ENCODE measurements around the gene TBL1XR1. TPM values are rescaled to one million over a fixed set of nuclear protein-coding genes. Genes with fewer than 3 reads are reported as not detected.
A peak's percentile ranks its signal among the peaks of the same experiment; 100 is the strongest.

Gene TBL1XR1
- total RNA-seq, 1 experiment from 2014 or later = 175 TPM

DNA sequence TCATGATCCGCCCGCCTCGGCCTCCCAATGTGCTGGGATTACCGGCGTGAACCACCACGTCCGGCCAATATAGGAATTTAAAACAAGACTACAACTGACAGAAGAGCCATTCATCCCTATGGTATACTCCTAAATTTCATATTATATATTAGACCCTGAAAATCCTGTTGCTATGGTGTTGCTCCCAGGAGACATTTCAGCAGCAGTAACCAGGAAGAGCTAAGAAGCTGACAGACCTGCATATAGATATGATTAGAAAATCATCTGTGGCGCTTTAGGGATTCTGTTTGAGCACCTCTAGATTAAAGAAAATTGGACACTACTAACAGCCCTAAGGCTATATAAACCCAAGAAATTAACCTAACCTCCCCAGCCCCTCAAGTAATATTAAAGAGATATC is 38.8 kb downstream of the TBL1XR1 start:
- H2BK5ac ChIP-seq (ENCODE audit: insufficient read length, low read length) = no peak overlapping the region

More for the DNA sequence above, 38.8 kb downstream of the TBL1XR1 start:
- H3K23ac ChIP-seq (ENCODE audit: insufficient read length, low read depth, low read length) = no peak overlapping the region
- H2BK15ac ChIP-seq (ENCODE audit: low read depth, low read length) = no peak overlapping the region
- no peak overlapping the region for H2AFZ ChIP-seq (ENCODE audit: low read length)
- H3K79me2 ChIP-seq (ENCODE audit: insufficient read depth, low read length) = peaks cover 46% of the 10 kb centered on the region
- H3K79me1 ChIP-seq (ENCODE audit: insufficient read depth, low read depth, low read length, poor library complexity, severe bottlenecking) = no peaks in the 10 kb centered on the region
- H3K27ac ChIP-seq (ENCODE audit: insufficient read length, low read depth, low read length) = no peak overlapping the region
- H4K20me1 ChIP-seq (ENCODE audit: control insufficient read depth, insufficient read depth, insufficient read length) = peaks cover 2% of the 10 kb centered on the region
- no peaks in the 10 kb centered on the region for H3K9me3 ChIP-seq (ENCODE audit: control insufficient read depth, low read depth, low read length)
- no peak overlapping the region for H4K91ac ChIP-seq (ENCODE audit: insufficient read length, low read depth, low read length)
- H2BK12ac ChIP-seq (ENCODE audit: insufficient read length, low read depth, low read length) = no peak overlapping the region
- no peaks in the 10 kb centered on the region; the same call in 1 of the 2 replicates for H3K4me1 ChIP-seq (ENCODE audit: insufficient read depth, low read length)
- DNase-seq = no peak
- H3K4me1 Mint-ChIP-seq = peaks cover 35 to 50% of the 10 kb centered on the region in 2 experiments
- peak overlapping the region in 1 of 3 experiments; percentile 77; a peak in 1 of 7 replicates for H3K27ac Mint-ChIP-seq
- TF ChIP-seq, protein P1, sequence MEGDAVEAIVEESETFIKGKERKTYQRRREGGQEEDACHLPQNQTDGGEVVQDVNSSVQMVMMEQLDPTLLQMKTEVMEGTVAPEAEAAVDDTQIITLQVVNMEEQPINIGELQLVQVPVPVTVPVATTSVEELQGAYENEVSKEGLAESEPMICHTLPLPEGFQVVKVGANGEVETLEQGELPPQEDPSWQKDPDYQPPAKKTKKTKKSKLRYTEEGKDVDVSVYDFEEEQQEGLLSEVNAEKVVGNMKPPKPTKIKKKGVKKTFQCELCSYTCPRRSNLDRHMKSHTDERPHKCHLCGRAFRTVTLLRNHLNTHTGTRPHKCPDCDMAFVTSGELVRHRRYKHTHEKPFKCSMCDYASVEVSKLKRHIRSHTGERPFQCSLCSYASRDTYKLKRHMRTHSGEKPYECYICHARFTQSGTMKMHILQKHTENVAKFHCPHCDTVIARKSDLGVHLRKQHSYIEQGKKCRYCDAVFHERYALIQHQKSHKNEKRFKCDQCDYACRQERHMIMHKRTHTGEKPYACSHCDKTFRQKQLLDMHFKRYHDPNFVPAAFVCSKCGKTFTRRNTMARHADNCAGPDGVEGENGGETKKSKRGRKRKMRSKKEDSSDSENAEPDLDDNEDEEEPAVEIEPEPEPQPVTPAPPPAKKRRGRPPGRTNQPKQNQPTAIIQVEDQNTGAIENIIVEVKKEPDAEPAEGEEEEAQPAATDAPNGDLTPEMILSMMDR (conservative IDR thresholded peaks at IDR 0.05) = no peak
- H3K14ac ChIP-seq (ENCODE audit: insufficient read depth, low read length) = no peak overlapping the region
- no peak overlapping the region for H4K8ac ChIP-seq (replicated peaks; ENCODE audit: insufficient read length, low read depth, low read length)
- no peak overlapping the region for H3K9ac ChIP-seq (ENCODE audit: extremely low read depth, insufficient read length, low read length)
- H3K56ac ChIP-seq (ENCODE audit: insufficient read length, low read depth, low read length) = no peak overlapping the region
- WGBS (ENCODE audit: extremely low coverage, insufficient read length, low lambda C conversion rate) = no CpG with 5 or more reads among the region's 8 CpGs
- no peak overlapping the region for H3K4me2 ChIP-seq (ENCODE audit: insufficient read depth, insufficient read length, low read length)
- no peak overlapping the region for H2BK120ac ChIP-seq (ENCODE audit: low read depth, low read length, poor library complexity, severe bottlenecking)
- H2AK5ac ChIP-seq (ENCODE audit: insufficient read length, low read length) = no peak overlapping the region
- H3K4me3 Mint-ChIP-seq = no peak overlapping the region
- no peak overlapping the region for H3T11ph ChIP-seq (ENCODE audit: low read length)
- no peaks in the 10 kb centered on the region for H3K23me2 ChIP-seq (ENCODE audit: insufficient read length, low read depth, low read length, poor library complexity, severe bottlenecking)
- H3K27me3 Mint-ChIP-seq (ENCODE audit: low read depth) = no peaks in the 10 kb centered on the region
- H4K5ac ChIP-seq (ENCODE audit: insufficient read length, low read depth, low read length) = no peak overlapping the region
- H3K36me3 Mint-ChIP-seq (ENCODE audit: insufficient read depth in 1 of 3, low read depth in 3 of 3) = peaks cover 2 to 23% (median 7%) of the 10 kb centered on the region in 3 experiments
- no peaks in the 10 kb centered on the region for H3K27me3 ChIP-seq (ENCODE audit: insufficient read depth, low read length)
- H3K18ac ChIP-seq (ENCODE audit: insufficient read length, low read depth, low read length) = no peak overlapping the region
- H3K9me3 Mint-ChIP-seq = no peaks in the 10 kb centered on the region; a peak in 1 of 5 replicates
- H2BK20ac ChIP-seq (ENCODE audit: low read depth, low read length, poor library complexity, severe bottlenecking) = no peak overlapping the region
- no peak overlapping the region for H3K4ac ChIP-seq (ENCODE audit: low read depth, low read length)

All from H9 (cell line).